ENCODE data around the gene SKI.
"Not testable (repeated sequence)": the region's sequence is repeated elsewhere in the genome, so short reads cannot be mapped to it uniquely, and the experiment has no call there.

The SKI gene

GRCh38 chr1:2328676-2329455 is 100.7 kb downstream of the SKI start:
- DNase-seq, result no peak

DNA sequence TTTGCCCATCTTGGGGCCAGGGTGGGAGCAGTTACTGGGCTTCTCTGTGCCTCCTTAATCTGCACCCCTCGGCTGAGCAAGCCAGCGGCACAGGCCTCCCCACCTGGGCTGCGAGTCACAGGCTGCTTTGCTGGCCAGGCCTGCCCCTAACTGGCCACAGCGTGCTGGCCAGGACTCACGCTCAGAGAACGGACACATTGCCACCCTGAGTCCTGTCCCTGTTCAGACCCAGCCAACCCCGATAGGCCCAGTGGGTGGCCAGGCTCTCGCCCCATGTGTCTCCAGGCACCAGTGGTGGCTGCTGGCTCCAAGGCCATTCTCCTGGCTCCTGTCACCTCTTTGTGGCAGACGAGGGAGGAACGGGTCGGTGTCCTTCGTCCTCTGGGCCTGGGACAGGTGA is 101.9 kb downstream of the SKI start:
- DNase-seq, result no peak

DNA sequence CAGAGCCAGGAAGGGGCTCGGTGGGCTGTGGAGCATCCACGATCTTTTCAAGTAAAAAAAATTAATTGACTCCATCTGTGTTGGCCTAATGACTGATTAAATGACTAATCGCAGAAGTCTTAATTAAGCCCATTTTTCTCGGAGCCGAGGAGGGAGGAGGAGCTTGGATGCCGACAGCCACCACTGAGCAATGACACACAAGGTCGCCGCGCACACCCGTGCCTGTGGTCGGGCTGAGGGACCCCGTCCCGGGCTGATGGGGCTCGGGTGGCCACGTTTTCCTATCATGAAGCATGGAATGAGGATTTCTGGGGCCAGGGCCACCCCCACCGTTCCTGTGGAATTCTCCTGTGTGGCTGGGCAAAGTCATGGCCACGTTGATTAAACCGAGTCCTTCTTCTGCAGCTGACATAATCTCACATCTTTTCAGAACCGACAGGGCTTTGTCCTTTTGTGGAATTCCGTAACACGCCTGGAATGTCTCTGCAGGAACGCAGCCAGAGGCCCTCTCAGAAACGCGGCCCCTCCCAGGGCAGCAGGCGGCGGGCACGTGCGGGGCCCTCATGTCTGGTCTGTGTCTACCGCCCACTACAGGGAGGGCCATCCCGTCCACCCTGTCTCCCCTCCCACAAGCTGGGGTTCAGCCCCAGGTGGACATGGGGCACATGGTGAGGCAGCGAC is 102.5 kb downstream of the SKI start:
- no peak for DNase-seq

- no peak for DNase-seq
Observed at GRCh38 chr1:2331200-2331544, 103.1 kb downstream of the SKI start.

GRCh38 chr1:2331580-2331979 is 103.5 kb downstream of the SKI start:
- DNase-seq, result not testable (repeated sequence)

GRCh38 chr1:2334366-2334765 is 106.2 kb downstream of the SKI start:
- DNase-seq, result no peak

- no peak for DNase-seq
Observed at GRCh38 chr1:2334883-2335534, 106.9 kb downstream of the SKI start.

- DNase-seq, result no peak
Observed at GRCh38 chr1:2335721-2336455, 107.8 kb downstream of the SKI start.

GRCh38 chr1:2336499-2336898 is 108.4 kb downstream of the SKI start:
- no peak for DNase-seq

DNA sequence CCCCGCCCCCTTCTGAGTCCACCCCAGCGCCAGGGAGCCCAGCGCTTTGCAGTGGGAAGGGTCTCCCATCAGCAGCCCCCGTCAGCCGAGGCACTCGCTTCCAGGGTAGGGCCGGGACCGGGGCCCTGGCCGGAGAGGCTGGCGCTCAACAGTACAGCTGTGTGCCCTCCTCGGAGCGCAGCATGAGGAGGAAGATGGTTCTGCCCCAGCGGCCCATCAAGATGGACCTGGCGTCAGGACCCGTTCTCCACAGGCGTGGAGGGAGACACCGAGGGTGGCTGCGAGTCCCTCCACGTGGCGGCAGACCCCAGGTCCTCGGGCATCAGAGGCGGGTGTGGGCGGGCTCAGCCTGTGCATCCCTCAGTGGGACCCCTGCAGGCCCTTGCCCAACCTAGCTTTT is 109.0 kb downstream of the SKI start:
- DNase-seq, result no peak

DNA sequence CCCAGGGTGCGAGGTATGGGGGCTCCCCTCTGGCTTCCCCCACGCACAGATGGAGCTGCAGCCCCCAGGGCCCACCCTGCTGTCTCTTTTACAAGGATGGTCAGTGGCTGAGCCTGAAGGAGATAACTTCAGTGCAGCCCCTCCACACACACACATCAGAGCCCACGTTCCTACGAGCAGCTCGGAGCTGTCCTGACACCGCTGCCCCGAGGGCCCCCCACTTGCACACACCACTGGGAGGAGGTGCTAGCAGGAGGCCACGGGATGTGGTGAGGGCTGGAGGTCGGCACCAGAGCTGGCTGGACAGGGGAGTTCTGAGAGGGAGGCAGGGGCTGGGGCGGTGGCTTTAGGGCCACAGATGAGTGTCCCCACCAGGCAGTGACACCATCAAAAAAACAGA is 109.4 kb downstream of the SKI start:
- no peak for DNase-seq

DNA sequence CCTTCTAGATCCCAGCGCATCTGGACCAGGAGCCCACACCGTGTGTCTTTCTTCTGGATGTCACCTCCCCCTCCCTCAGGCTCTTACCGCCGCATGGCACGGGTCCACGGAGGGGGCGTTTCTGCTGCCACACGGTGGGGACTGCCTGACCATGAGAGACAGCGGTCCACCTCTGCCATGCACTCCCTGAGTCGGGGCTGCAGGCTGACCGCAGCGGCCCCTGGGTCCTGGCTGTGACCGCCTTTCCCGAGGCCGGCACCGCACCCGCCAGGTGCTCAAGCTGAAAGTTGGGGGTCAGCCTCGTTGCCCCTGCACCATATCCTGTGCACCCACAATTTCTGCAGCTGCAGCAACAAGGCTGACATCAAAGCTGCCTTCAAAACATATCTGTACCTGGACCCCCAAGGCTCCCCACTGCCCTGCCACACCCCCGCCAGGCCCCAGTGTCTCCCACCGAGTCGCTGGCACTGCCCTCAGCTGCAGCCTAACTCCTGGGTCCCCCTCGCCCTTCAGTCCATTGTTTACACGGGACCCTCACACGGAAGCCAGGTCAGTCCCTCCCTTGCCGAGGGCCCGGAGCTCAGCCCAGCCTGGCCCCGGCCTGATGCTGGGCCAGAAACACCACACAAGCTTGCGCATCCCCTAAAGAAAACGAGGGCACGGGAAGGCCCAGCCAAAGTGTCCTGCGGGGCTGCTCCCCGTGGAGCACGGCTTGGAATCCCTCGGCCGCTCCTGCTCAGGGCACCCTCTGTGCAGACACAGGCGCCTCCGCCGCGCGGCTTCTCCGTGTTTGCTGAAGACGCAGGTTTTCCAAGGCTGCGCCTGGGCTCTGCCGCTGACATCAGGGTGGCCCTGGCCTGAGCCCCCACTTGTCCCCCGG is 111.3 kb downstream of the SKI start:
- DNase-seq, result no peak

GRCh38 chr1:2340086-2340917 is 112.2 kb downstream of the SKI start:
- DNase-seq, result no peak

- DNase-seq, result no peak
Observed at GRCh38 chr1:2340918-2341254, 112.8 kb downstream of the SKI start.

DNA sequence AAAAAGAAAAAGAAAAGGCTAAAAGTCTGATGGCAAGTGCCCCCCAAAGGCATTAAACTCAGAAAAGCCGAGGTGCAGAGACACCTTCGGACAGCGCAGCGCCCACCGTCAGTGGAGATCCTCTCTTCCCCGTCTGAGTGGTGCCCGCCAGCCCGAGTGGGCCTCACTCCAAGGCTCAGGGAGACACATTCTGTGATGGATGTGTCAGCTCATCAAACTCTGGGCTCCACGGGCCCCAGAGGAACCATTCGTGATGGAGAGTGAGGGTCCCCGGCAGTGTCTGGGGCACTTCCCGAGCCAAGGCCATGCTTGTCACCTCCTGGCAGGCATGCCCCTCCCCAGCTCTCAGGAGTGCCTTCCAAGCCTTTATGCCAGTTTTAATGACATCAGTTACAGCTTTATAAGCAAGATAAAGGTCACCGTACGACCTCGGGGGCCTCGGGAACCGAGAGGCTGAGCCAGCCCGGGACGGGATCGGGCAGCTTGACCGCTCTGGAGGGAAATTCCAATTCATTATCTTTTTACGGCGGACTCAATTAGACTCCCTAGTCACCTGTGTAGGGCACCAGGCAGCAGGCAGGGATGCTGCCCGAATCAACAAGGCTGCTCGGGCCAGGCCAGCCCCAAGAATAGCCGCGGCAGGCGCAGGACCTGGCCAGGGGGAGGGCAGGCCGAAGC is 113.7 kb downstream of the SKI start:
- no peak for DNase-seq

DNA sequence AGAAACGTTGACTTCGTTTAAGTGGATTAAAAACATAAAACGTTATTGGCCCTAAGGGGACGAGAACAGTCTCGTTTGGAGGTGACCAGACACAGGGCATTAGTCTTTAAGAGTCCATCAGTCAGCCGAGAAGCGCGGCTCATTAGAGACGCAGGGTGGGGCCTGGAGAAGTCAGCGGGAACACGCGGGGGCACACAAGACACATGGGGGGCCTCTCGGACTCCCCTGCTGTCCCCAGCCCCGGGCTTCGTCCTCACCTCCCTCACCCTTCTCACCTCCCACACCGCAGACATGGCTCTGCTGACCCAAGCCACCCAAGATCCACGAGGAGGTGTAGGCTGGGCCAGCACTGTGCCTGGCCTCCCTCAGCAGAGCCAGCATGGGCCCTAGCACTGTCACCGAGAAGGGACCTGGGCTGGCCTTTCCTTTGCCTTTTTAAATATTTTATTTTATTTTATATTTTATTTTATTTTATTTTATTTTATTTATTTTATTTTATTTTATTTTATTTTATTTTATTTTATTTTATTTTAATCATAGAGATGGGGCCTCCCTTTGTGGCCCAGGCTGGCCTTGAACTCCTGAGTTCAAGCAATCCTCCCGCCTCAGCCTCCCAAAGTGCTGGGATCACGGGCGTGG is 114.4 kb downstream of the SKI start:
- DNase-seq, result no peak

DNA sequence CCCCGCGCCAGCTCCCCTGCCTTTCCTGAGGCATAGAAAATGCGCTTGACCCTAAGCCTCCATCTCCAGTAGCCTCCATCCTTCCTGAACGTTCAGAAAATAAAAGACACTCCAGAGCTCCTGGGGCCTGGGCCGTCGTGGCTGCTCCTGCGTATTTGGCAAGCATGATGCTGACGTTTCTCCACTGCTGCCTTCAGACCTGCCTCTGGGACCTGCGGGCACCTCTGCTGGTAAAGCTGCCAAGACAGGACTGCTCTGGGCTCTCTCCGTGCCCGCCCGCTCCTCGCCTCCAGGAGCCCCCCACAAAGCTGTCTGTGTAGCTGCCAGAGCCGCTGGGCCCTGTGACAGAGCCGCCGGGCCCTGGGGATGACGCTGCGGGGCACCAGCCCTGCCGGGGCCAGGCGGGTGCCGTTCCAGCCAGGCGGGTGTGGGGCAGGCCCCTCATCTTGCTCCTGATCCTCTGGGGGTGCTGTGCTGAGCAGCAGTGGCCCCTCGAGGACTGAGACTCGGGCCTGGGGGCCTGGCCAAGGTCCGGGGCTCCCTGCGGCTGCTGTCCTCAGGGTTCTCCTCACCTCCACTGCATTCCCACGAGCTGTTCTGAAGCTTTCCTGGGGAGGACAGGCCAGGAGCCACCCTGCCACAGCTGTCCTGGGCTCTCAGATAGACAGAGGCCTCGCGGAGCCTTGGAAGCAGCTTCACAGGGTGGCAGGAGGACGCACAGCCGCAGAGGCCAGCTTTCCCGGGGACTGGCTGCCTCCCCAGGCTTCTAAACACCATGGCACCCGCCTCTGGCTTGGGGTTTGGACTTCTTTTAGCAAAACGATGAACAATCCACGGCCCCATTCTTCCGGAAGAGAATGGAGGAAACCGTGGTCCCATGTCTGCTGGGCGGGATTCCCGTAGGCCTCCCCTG is 115.2 kb downstream of the SKI start:
- DNase-seq, result no peak

DNA sequence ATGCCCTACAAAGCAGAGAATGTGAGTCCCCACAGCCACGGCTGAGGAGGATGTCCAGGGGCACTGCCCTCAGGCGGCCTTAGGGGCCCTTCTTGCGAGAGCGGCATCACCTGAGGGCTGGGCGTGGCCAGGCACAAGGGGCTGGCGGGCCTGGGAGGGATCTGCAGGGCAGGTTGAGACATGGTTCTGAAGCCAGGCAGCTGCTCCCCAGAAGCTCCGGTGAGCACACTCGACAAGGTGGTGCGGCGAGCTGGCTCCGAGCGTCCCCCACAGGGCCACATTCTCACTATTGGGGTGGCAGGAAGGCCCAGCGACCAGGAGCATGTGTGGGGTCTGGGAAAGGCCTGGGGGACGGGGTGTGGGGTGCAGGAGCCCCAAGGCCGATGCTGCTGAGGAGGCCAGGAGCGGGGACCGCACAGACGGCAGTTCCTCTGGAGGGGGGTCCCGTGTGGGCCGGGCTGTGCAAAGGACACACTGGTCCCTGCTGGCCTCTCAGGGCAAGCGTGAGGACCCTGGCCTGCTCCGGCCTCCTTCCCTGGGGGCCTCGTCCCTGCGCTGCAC is 116.1 kb downstream of the SKI start:
- no peak for DNase-seq

DNA sequence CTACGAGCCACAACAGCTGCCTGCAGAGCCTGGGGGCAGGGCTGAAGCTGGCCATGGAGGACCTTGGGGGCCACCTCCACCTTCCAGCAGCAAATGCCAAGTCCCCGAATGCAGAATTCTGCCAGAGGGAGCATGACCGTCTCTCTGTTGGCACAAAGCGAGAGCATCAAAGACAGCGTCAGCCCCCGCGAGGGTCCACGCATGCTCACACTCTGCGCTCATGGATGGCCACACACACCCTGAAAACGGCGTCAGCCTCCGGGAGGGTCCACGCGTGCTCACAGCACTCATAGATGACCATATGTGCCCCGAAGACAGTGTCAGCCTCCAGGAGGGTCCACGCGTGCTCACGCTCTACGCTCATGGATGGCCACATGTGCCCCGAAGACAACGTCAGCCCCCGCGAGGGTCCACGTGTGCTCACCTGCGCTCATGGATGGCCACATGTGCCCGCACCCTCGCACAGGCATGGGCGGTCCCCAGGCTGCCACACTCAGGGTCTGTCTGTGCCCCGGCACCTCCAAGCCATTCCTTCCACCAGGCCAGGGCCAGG is 116.7 kb downstream of the SKI start:
- no peak for DNase-seq
